ENCODE results near the gene BTG2.
A peak's percentile ranks its signal among the peaks of the same experiment; 100 is the strongest.

Gene BTG2

GRCh38 chr1:203320591-203321272 is 15.4 kb downstream of the BTG2 start:
- DNase-seq, result peak; percentile 36

- no peak for DNase-seq
These were observed 16.1 kb downstream of the BTG2 start for GRCh38 chr1:203321273-203322052.

- no peak for DNase-seq
These were observed 17.3 kb downstream of the BTG2 start for GRCh38 chr1:203322500-203323179.

- no peak for DNase-seq
These were observed 18.3 kb downstream of the BTG2 start for GRCh38 chr1:203323587-203323986.

- no peak for DNase-seq
These were observed 19.0 kb downstream of the BTG2 start for GRCh38 chr1:203324105-203325025.

- DNase-seq, result no peak
These were observed 19.7 kb downstream of the BTG2 start for GRCh38 chr1:203325026-203325417.

GRCh38 chr1:203325418-203326091 is 20.2 kb downstream of the BTG2 start:
- DNase-seq, result no peak

GRCh38 chr1:203326830-203327683 is 21.7 kb downstream of the BTG2 start:
- DNase-seq, result peak; percentile 78

- peak; percentile 55 for DNase-seq
These were observed 22.6 kb downstream of the BTG2 start for GRCh38 chr1:203327684-203328457.

- no peak for DNase-seq
These were observed 23.4 kb downstream of the BTG2 start for GRCh38 chr1:203328714-203329122.

- no peak for DNase-seq
These were observed 25.9 kb downstream of the BTG2 start for GRCh38 chr1:203331224-203331623.

- no peak for DNase-seq
These were observed 30.2 kb downstream of the BTG2 start for GRCh38 chr1:203335503-203335902.

- DNase-seq, result no peak
These were observed 30.8 kb downstream of the BTG2 start for GRCh38 chr1:203336097-203336496.

GRCh38 chr1:203338335-203339036 is 33.2 kb downstream of the BTG2 start:
- peak; percentile 48 for DNase-seq

- DNase-seq, result peak; percentile 65
These were observed 34.9 kb downstream of the BTG2 start for GRCh38 chr1:203340112-203340790.

GRCh38 chr1:203342192-203342940 is 37.0 kb downstream of the BTG2 start:
- DNase-seq, result peak; percentile 30

- no peak for DNase-seq
These were observed 38.8 kb downstream of the BTG2 start for GRCh38 chr1:203343956-203344754.
